Esophagus muscularis mucosa (tissue), 4 donors: ENCODE measurements around the gene C1QB. TPM values are rescaled to one million over a fixed set of nuclear protein-coding genes. Genes with fewer than 3 reads are reported as not detected.

ENCODE experiments used
- DNase-seq: peaks from one replicate; pipeline ENCODE4 v3.0.0-alpha.2; 2017; ENCODE audit errors: extremely low spot score
- H3K27ac ChIP-seq, 4 donors: fragments of 200-600 bp; sonication (generic); replicated peaks in 1 of 4; 1 replicate in 3 of 4; 2 replicates in 1 of 4; pipeline ENCODE4 v1.5.1; 2016 to 2019; ENCODE audit warnings: mild to moderate bottlenecking in 1 of 4
- H3K27me3 ChIP-seq, 4 donors: fragments of 200-600 bp; sonication (generic); one replicate each; pipeline versions ENCODE4 v1.5.1 to v1.6.0; 2016 to 2019
- H3K36me3 ChIP-seq, 4 donors: fragments of 200-600 bp; sonication (generic); one replicate each; pipeline ENCODE4 v1.5.1; 2016 to 2019
- H3K4me1 ChIP-seq, 4 donors: fragments of 200-600 bp; sonication (generic); one replicate each; pipeline ENCODE4 v1.5.1; 2016 to 2019
- H3K4me3 ChIP-seq, 4 donors: fragments of 200-600 bp; sonication (generic); 1 replicate in 2 of 4; 2 replicates in 2 of 4; pipeline ENCODE4 v1.5.1; 2016 to 2019; ENCODE audit warnings: mild to moderate bottlenecking in 4 of 4, moderate library complexity in 1 of 4
- H3K9me3 ChIP-seq, 4 donors: fragments of 200-600 bp; sonication (generic); 1 replicate in 3 of 4; 2 replicates in 1 of 4; pipeline ENCODE4 v1.5.1; 2016 to 2019
- EP300 ChIP-seq: sonication (generic); formaldehyde crosslinking; IDR thresholded peaks from one replicate; pipeline ENCODE4 v1.6.1; 2017; ENCODE audit warnings: antibody characterized with exemption
- POLR2A ChIP-seq: fragments of 450-650 bp; IDR thresholded peaks from one replicate; pipeline ENCODE4 v1.6.1; 2017; ENCODE audit warnings: antibody characterized with exemption, moderate library complexity, mild to moderate bottlenecking, low read depth
- POLR2AphosphoS5 ChIP-seq, 2 donors: sonication (generic); formaldehyde crosslinking; IDR thresholded peaks; one replicate each; pipeline ENCODE4 v1.6.1; 2017; ENCODE audit warnings: antibody characterized with exemption in 2 of 2
- WGBS: methylation state at CpG from one replicate; pipeline ENCODE4 v1.1.5; 2018; 5-methylcytosine and 5-hydroxymethylcytosine counted together
- intact Hi-C: fragments of 100-400 bp; cut with DNase I; formaldehyde crosslinking; loops from one replicate; pipeline ENCODE4 v1.15.1; 2023
- total RNA-seq, 4 donors: library from RNA; depleted of rRNA; stranded (reverse); fragments of >200 nt; gene quantifications; one replicate each; pipeline versions ENCODE4 v1.1.0 to v1.2.1, GENCODE V29; 2016
- TF ChIP-seq, protein P1 (sequence below), 3 experiments: fragments of 200-600 bp in 2 of 3; fragments of 450-650 bp in 1 of 3; sonication (generic) in 2 of 3; IDR thresholded peaks; one replicate each; pipeline ENCODE4 v1.5.1; 2017 to 2019; ENCODE audit warnings: antibody characterized with exemption in 3 of 3, mild to moderate bottlenecking in 2 of 3, moderate library complexity in 1 of 3

The C1QB gene
- total RNA-seq, 4 donors from 2014 or later = 254 to 583 (median 288) TPM

DNA sequence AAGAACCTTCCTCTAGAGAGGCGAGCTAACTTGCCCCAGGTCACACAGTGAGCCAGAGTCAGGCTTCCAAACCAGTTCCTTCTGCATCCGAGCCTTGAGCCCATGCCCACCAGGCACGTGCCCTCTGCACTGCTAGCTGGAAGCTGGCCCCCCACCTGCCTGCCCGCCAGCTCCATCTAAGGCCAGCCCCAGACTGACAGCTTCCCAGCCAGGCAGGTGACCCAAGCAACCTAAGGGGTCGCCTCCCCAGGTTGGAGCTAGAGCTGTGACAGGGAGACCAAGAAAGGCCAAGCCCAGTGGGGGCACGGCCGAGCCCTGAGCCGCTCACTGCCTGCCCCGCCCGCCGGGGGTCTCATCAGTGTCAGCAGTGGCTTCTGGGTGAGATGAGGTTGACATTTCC is 36.5 kb upstream of the C1QB start:
- H3K27ac ChIP-seq = no peak overlapping the region
- H3K4me3 ChIP-seq = no peak overlapping the region
- H3K36me3 ChIP-seq = no peaks in the 10 kb centered on the region
- intact Hi-C loops = no loop called here
- no peak for DNase-seq
- 30% methylated on average over 2 of the region's 11 CpGs for WGBS
- H3K27me3 ChIP-seq = peaks cover 0 to 99% (median 0%) of the 10 kb centered on the region in 4 donors
- TF ChIP-seq EP300 (no peak), POLR2A (no peak), POLR2AphosphoS5 (IDR thresholded peaks at IDR 0.05) (no peak)
- TF ChIP-seq, protein P1, sequence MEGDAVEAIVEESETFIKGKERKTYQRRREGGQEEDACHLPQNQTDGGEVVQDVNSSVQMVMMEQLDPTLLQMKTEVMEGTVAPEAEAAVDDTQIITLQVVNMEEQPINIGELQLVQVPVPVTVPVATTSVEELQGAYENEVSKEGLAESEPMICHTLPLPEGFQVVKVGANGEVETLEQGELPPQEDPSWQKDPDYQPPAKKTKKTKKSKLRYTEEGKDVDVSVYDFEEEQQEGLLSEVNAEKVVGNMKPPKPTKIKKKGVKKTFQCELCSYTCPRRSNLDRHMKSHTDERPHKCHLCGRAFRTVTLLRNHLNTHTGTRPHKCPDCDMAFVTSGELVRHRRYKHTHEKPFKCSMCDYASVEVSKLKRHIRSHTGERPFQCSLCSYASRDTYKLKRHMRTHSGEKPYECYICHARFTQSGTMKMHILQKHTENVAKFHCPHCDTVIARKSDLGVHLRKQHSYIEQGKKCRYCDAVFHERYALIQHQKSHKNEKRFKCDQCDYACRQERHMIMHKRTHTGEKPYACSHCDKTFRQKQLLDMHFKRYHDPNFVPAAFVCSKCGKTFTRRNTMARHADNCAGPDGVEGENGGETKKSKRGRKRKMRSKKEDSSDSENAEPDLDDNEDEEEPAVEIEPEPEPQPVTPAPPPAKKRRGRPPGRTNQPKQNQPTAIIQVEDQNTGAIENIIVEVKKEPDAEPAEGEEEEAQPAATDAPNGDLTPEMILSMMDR (IDR thresholded peaks at IDR 0.05) = no peak
- no peaks in the 10 kb centered on the region for H3K9me3 ChIP-seq
- H3K4me1 ChIP-seq = no peaks in the 10 kb centered on the region

DNA sequence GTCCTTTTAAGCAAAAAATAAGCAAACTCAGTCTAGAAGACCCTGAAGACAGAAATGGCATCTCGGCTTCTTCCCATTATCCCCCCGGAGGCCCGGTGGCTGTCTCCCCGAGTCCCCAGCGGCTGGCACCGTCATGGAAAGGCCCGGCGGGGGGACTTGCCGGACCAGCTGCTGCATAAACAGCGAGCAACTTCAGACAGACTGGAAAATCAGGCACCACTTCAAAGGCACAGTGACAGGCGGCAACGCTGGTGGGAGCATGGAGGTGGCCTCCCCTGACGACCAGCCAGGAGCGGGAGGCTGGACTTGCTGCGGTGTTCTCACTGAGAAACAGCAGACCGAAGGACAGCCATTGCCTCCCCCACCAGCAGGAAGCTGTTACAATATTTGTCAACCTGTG is 35.0 kb upstream of the C1QB start:
- no peak for DNase-seq
- Histone ChIP-seq H3K36me3 (no peaks in the 10 kb centered on the region), H3K27ac (no peak overlapping the region), H3K4me3 (no peak overlapping the region), H3K27me3 (peaks cover 0 to 98% (median 0%) of the 10 kb centered on the region in 4 donors), H3K9me3 (no peaks in the 10 kb centered on the region), H3K4me1 (no peaks in the 10 kb centered on the region)
- WGBS = 28% methylated on average over 15 of the region's 16 CpGs
- intact Hi-C loops = no loop called here
- TF ChIP-seq, protein P1 (IDR thresholded peaks at IDR 0.05) = no peak
- TF ChIP-seq POLR2A (no peak), EP300 (no peak), POLR2AphosphoS5 (IDR thresholded peaks at IDR 0.05) (no peak)

DNA sequence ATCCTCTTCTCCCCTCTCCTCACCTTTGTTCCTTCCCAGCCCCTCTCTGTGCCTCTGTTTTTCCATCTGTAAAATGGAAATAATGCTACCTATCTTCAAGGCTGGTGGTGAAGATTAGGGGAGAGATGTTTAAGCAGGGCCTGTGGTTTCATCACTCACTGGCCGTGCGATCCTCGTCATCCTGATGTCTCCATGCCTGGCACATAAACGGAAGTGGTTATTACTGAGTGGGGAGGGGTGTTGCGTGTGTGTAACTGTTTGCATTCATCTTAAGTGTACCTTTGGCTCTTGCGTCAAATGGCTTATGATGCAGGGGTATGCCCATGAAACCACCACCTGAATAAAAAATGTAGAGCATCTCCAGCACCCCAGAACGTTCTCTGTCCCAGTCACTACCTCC is 33.8 kb upstream of the C1QB start:
- H3K27ac ChIP-seq = no peak overlapping the region
- H3K9me3 ChIP-seq = no peaks in the 10 kb centered on the region
- intact Hi-C loops = no loop called here
- TF ChIP-seq POLR2AphosphoS5 (IDR thresholded peaks at IDR 0.05) (no peak), EP300 (no peak), POLR2A (no peak)
- TF ChIP-seq, protein P1 (IDR thresholded peaks at IDR 0.05) = no peak
- 69% methylated on average over 7 of the region's 7 CpGs for WGBS
- H3K4me1 ChIP-seq = no peaks in the 10 kb centered on the region
- peaks cover 0 to 98% (median 2%) of the 10 kb centered on the region in 4 donors for H3K27me3 ChIP-seq
- no peak overlapping the region for H3K4me3 ChIP-seq
- no peaks in the 10 kb centered on the region for H3K36me3 ChIP-seq
- DNase-seq = no peak

DNA sequence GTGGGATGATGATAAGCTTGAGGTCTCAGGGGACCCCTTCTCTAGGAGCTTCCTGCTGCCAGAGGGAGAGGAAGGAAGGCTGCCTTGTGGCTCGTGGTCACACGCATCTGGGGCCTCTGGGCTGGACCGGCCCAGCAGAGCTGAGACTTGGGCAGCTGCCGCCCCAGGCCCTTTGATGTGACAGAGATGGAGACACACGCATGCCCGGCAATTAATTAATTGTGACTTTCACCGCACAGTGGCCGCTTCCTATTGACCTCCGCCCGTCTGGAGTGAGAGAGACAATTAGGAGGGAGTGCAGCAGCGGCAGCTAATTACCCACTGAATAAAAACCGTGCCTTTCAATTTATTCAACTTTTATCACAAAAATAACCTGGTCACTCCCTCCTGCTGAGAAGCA is 33.2 kb upstream of the C1QB start:
- no peak for TF ChIP-seq POLR2AphosphoS5 (IDR thresholded peaks at IDR 0.05)
- no peak for TF ChIP-seq POLR2A
- no peak for TF ChIP-seq EP300
- TF ChIP-seq, protein P1 (IDR thresholded peaks at IDR 0.05) = no peak
- Histone ChIP-seq H3K9me3 (no peaks in the 10 kb centered on the region), H3K27me3 (peaks cover 0 to 98% (median 2%) of the 10 kb centered on the region in 4 donors), H3K27ac (no peak overlapping the region), H3K36me3 (no peaks in the 10 kb centered on the region), H3K4me3 (no peak overlapping the region), H3K4me1 (no peaks in the 10 kb centered on the region)
- intact Hi-C loops = no loop called here
- DNase-seq = no peak
- WGBS = 66% methylated on average over 9 of the region's 12 CpGs

DNA sequence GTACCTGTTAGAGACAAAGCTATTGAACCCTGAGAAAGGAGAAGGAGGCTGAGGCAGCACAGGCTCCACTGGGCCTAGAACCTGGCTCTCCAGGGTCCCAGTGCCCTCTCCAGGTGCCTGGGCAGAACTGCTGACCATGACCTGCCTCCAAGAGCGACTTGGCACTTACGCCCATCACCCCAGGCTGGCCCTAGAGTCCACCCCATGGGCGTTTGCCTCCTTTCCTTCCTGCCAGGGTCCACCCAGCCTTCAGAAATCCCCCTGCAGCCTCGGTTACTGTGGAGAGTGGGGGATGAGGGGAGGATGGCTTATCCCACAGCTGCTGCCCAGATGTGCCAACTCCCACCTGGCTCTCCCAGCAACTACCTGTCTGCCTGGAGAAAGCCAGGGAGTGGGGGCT is 31.3 kb upstream of the C1QB start:
- TF ChIP-seq, protein P1 (IDR thresholded peaks at IDR 0.05) = no peak
- TF ChIP-seq EP300 = no peak
- no CpG with 5 or more reads among the region's 4 CpGs for WGBS
- Histone ChIP-seq H3K27me3 (peaks cover 0 to 98% (median 2%) of the 10 kb centered on the region in 4 donors), H3K4me1 (no peaks in the 10 kb centered on the region), H3K9me3 (no peaks in the 10 kb centered on the region), H3K4me3 (no peak overlapping the region), H3K36me3 (no peaks in the 10 kb centered on the region), H3K27ac (no peak overlapping the region)
- intact Hi-C loops = no loop called here
- DNase-seq = no peak
